ENCODE results near the gene ZP2. TPM values are rescaled to one million over a fixed set of nuclear protein-coding genes. Genes with fewer than 3 reads are reported as not detected.

The ZP2 gene
- total RNA-seq, 1 experiment from 2014 or later = not detected

GRCh38 chr16:21167360-21167759 is 44.0 kb downstream of the ZP2 start:
- no peak overlapping the region for H2AK5ac ChIP-seq (ENCODE audit: insufficient read length, low read length)
- DNase-seq = no peak
- H4K20me1 ChIP-seq (ENCODE audit: control insufficient read depth, insufficient read depth, insufficient read length) = no peaks in the 10 kb centered on the region
- H3K4me2 ChIP-seq (ENCODE audit: insufficient read depth, insufficient read length, low read length) = no peak overlapping the region
- TF ChIP-seq CTCF (conservative IDR thresholded peaks at IDR 0.05) = no peak
- Mint-ChIP-seq H3K9me3 (no peaks in the 10 kb centered on the region), H3K27ac (peak overlapping the region in 1 of 3 experiments; percentile 79; a peak in 2 of 7 replicates), H3K36me3 (ENCODE audit: insufficient read depth in 1 of 3, low read depth in 3 of 3) (peaks cover 22 to 70% (median 58%) of the 10 kb centered on the region in 3 experiments; a peak in 6 of 7 replicates), H3K27me3 (ENCODE audit: low read depth) (no peaks in the 10 kb centered on the region), H3K4me1 (peaks cover 0 to 3% of the 10 kb centered on the region in 2 experiments; a peak in 2 of 4 replicates), H3K4me3 (no peak overlapping the region)
- no CpG with 5 or more reads among the region's 9 CpGs for WGBS (ENCODE audit: extremely low coverage, insufficient read length, low lambda C conversion rate)
- H3K79me2 ChIP-seq (ENCODE audit: insufficient read depth, low read length) = no peaks in the 10 kb centered on the region
- H2BK20ac ChIP-seq (ENCODE audit: low read depth, low read length, poor library complexity, severe bottlenecking) = no peak overlapping the region
- H2BK120ac ChIP-seq (ENCODE audit: low read depth, low read length, poor library complexity, severe bottlenecking) = no peak overlapping the region
- H3K23me2 ChIP-seq (ENCODE audit: insufficient read length, low read depth, low read length, poor library complexity, severe bottlenecking) = no peaks in the 10 kb centered on the region
- no peak overlapping the region for H3K9ac ChIP-seq (ENCODE audit: extremely low read depth, insufficient read length, low read length)
- no peak overlapping the region for H3T11ph ChIP-seq (ENCODE audit: low read length)
- H2BK15ac ChIP-seq (ENCODE audit: low read depth, low read length) = no peak overlapping the region
- no peaks in the 10 kb centered on the region for H3K27me3 ChIP-seq (ENCODE audit: insufficient read depth, low read length)
- H3K23ac ChIP-seq (ENCODE audit: insufficient read length, low read depth, low read length) = no peak overlapping the region
- H3K9me3 ChIP-seq (ENCODE audit: control insufficient read depth, low read depth, low read length) = no peaks in the 10 kb centered on the region
- H4K8ac ChIP-seq (replicated peaks; ENCODE audit: insufficient read length, low read depth, low read length) = no peak overlapping the region
- no peak overlapping the region for H2BK12ac ChIP-seq (ENCODE audit: insufficient read length, low read depth, low read length)
- H3K79me1 ChIP-seq (ENCODE audit: insufficient read depth, low read depth, low read length, poor library complexity, severe bottlenecking) = no peaks in the 10 kb centered on the region
- H4K91ac ChIP-seq (ENCODE audit: insufficient read length, low read depth, low read length) = no peak overlapping the region
- no peak overlapping the region for H2AFZ ChIP-seq (ENCODE audit: low read length)
- H3K56ac ChIP-seq (ENCODE audit: insufficient read length, low read depth, low read length) = no peak overlapping the region
- H3K14ac ChIP-seq (ENCODE audit: insufficient read depth, low read length) = no peak overlapping the region
- no peak overlapping the region for H2BK5ac ChIP-seq (ENCODE audit: insufficient read length, low read length)
- H3K4me1 ChIP-seq (ENCODE audit: insufficient read depth, low read length) = no peaks in the 10 kb centered on the region
- no peak overlapping the region for H3K18ac ChIP-seq (ENCODE audit: insufficient read length, low read depth, low read length)
- no peak overlapping the region for H3K27ac ChIP-seq (ENCODE audit: insufficient read length, low read depth, low read length)
- H3K4ac ChIP-seq (ENCODE audit: low read depth, low read length) = no peak overlapping the region
- no peak overlapping the region for H4K5ac ChIP-seq (ENCODE audit: insufficient read length, low read depth, low read length)
